IMR-90 (cell line): ENCODE data around the gene RAP1GAP2. TPM values are rescaled to one million over a fixed set of nuclear protein-coding genes. Genes with fewer than 3 reads are reported as not detected.

Experiments used
- ATAC-seq: fragments of 200-7000 bp; cut with Tn5 transposase; 2 replicates; pipeline ENCODE4 v1.9.1; 2020; ENCODE audit warnings: low read depth, mild to moderate bottlenecking, moderate library complexity
- BruUV-seq: library from RNA; stranded (reverse); fragments of 400-500 nt; replicated peaks from 2 replicates; lab custom pipeline; 2021; lab: Mats Ljungman, UMichigan
- CTCF ChIA-PET: fragments of 300-600 bp; formaldehyde crosslinking; extraction: SDS; loops from one replicate; lab custom pipeline; 2021; ENCODE audit warnings: antibody characterized with exemption; lab: Yijun Ruan, JAX
- POLR2A ChIA-PET: fragments of 300-600 bp; sonication (Branson Sonifier 250); formaldehyde crosslinking; loops from one replicate; lab custom pipeline; 2022; ENCODE audit warnings: antibody characterized with exemption; ENCODE audit not compliant: unreplicated experiment; lab: Charles Lee
- DNase-seq: peaks from one replicate; pipeline ENCODE4 v3.0.0; 2013
- H2AFZ ChIP-seq: replicated peaks from 2 replicates; pipeline ENCODE3; 2013; ENCODE audit warnings: low read length, mild to moderate bottlenecking; ENCODE audit not compliant: poor library complexity
- H2AK5ac ChIP-seq: 2 replicates; pipeline ENCODE4 v1.6.1; 2013; ENCODE audit warnings: low read depth, low read length, inconsistent platforms
- H2AK9ac ChIP-seq: replicated peaks from 2 replicates; pipeline ENCODE3; 2013; ENCODE audit warnings: mild to moderate bottlenecking, low read depth, low read length, moderate library complexity; ENCODE audit not compliant: poor library complexity
- H2BK120ac ChIP-seq: 2 replicates; pipeline ENCODE4 v1.6.1; 2013; ENCODE audit warnings: low read depth, low read length, inconsistent platforms
- H2BK15ac ChIP-seq: 3 replicates; pipeline ENCODE4 v1.6.1; 2013; ENCODE audit warnings: low read depth, low read length, inconsistent platforms
- H2BK20ac ChIP-seq: 2 replicates; pipeline ENCODE4 v1.6.1; 2013; ENCODE audit warnings: low read depth, mild to moderate bottlenecking, inconsistent platforms, low read length, moderate library complexity
- H2BK5ac ChIP-seq: 2 replicates; pipeline ENCODE4 v1.6.1; 2013; ENCODE audit warnings: mild to moderate bottlenecking, low read depth, low read length, inconsistent platforms; ENCODE audit not compliant: poor library complexity, severe bottlenecking
- H3K14ac ChIP-seq: replicated peaks from 2 replicates; pipeline ENCODE4 v1.6.1; 2013; ENCODE audit warnings: low read depth, low read length, inconsistent platforms
- H3K18ac ChIP-seq: 2 replicates; pipeline ENCODE4 v1.6.1; 2013; ENCODE audit warnings: low read depth, low read length, control low read depth
- H3K23ac ChIP-seq: 2 replicates; pipeline ENCODE4 v1.6.1; 2013; ENCODE audit warnings: low read depth, low read length, inconsistent platforms
- H3K27ac ChIP-seq: 2 replicates; pipeline ENCODE4 v1.5.1; 2013; ENCODE audit warnings: mild to moderate bottlenecking, control low read depth, low read length; ENCODE audit not compliant: insufficient read depth
- H3K27me3 ChIP-seq: 2 replicates; pipeline ENCODE4 v1.6.1; 2013; ENCODE audit warnings: low read length; ENCODE audit not compliant: control insufficient read depth, insufficient read depth
- H3K36me3 ChIP-seq: 2 replicates; pipeline ENCODE4 v1.6.1; 2013; ENCODE audit warnings: low read length, mixed read lengths; ENCODE audit not compliant: control insufficient read depth, insufficient read depth
- H3K4ac ChIP-seq: 2 replicates; pipeline ENCODE4 v1.6.1; 2013; ENCODE audit warnings: low read depth, low read length, inconsistent platforms
- H3K4me1 ChIP-seq: 2 replicates; pipeline ENCODE4 v1.6.1; 2013; ENCODE audit warnings: low read length, mixed read lengths; ENCODE audit not compliant: control insufficient read depth, insufficient read depth
- H3K4me2 ChIP-seq: 2 replicates; pipeline ENCODE4 v1.6.1; 2013; ENCODE audit warnings: low read depth, mild to moderate bottlenecking, control low read depth, low read length, moderate library complexity
- H3K4me3 ChIP-seq: 2 replicates; pipeline ENCODE4 v1.5.1; 2013; ENCODE audit warnings: low read depth, mild to moderate bottlenecking, control low read depth, low read length, moderate library complexity; ENCODE audit not compliant: insufficient read depth
- H3K56ac ChIP-seq: 2 replicates; pipeline ENCODE4 v1.6.1; 2013; ENCODE audit warnings: low read length, inconsistent platforms; ENCODE audit not compliant: insufficient read depth; ENCODE audit errors: extremely low read depth
- H3K79me1 ChIP-seq, 2 experiments: 2 replicates each; pipeline ENCODE4 v1.6.1; 2013; ENCODE audit warnings: low read length in 2 of 2, inconsistent platforms in 1 of 2, low read depth in 1 of 2
- H3K9ac ChIP-seq: 2 replicates; pipeline ENCODE4 v1.6.1; 2013; ENCODE audit warnings: low read depth, low read length, control low read depth
- H3K9me1 ChIP-seq: 2 replicates; pipeline ENCODE4 v1.6.1; 2013; ENCODE audit warnings: low read length, inconsistent platforms; ENCODE audit not compliant: insufficient read depth
- H3K9me3 ChIP-seq: 2 replicates; pipeline ENCODE4 v1.6.1; 2013; ENCODE audit warnings: low read length; ENCODE audit not compliant: control insufficient read depth, insufficient read depth
- H4K20me1 ChIP-seq: 2 replicates; pipeline ENCODE4 v1.6.1; 2013; ENCODE audit warnings: low read length, inconsistent platforms; ENCODE audit not compliant: insufficient read depth
- H4K5ac ChIP-seq: 2 replicates; pipeline ENCODE4 v1.6.1; 2013; ENCODE audit warnings: mild to moderate bottlenecking, low read depth, low read length, control low read depth
- H4K8ac ChIP-seq, 2 experiments: 2 replicates each; pipeline ENCODE4 v1.6.1; 2013; ENCODE audit warnings: low read depth in 2 of 2, low read length in 2 of 2, control low read depth in 1 of 2, inconsistent platforms in 1 of 2
- H4K91ac ChIP-seq: 2 replicates; pipeline ENCODE4 v1.6.1; 2013; ENCODE audit warnings: low read depth, low read length, inconsistent platforms; ENCODE audit not compliant: insufficient read depth
- CEBPB ChIP-seq: IDR thresholded peaks from 2 replicates; pipeline ENCODE4 v1.6.1; 2012; ENCODE audit warnings: low read depth, low read length, improper control_type of control experiment
- CHD1 ChIP-seq: IDR thresholded peaks from 2 replicates; pipeline ENCODE4 v1.6.1; 2012; ENCODE audit warnings: low read depth, low read length, improper control_type of control experiment
- CTCF ChIP-seq: conservative IDR thresholded peaks from 2 replicates; pipeline ENCODE4 v1.5.1; 2012; ENCODE audit warnings: mild to moderate bottlenecking, low read depth, low read length, improper control_type of control experiment
- MAFK ChIP-seq: IDR thresholded peaks from 2 replicates; pipeline ENCODE4 v1.6.1; 2012; ENCODE audit warnings: low read depth, low read length, improper control_type of control experiment
- MAZ ChIP-seq: IDR thresholded peaks from 2 replicates; pipeline ENCODE4 v1.6.1; 2012; ENCODE audit warnings: low read depth, mild to moderate bottlenecking, low read length, improper control_type of control experiment, moderate library complexity, borderline replicate concordance
- MXI1 ChIP-seq: IDR thresholded peaks from 2 replicates; pipeline ENCODE4 v1.6.1; 2012; ENCODE audit warnings: low read depth, mild to moderate bottlenecking, low read length, moderate library complexity, borderline replicate concordance
- POLR2A ChIP-seq: IDR thresholded peaks from 2 replicates; pipeline ENCODE4 v1.6.1; 2012; ENCODE audit warnings: mild to moderate bottlenecking, low read depth, low read length
- RAD21 ChIP-seq: IDR thresholded peaks from 2 replicates; pipeline ENCODE4 v1.6.1; 2012; ENCODE audit warnings: low read length, improper control_type of control experiment
- RCOR1 ChIP-seq: IDR thresholded peaks from 2 replicates; pipeline ENCODE4 v1.6.1; 2012; ENCODE audit warnings: mild to moderate bottlenecking, low read length, improper control_type of control experiment; ENCODE audit not compliant: insufficient replicate concordance
- RFX5 ChIP-seq: IDR thresholded peaks from 2 replicates; pipeline ENCODE4 v1.8.0; 2012; ENCODE audit warnings: low read depth, mild to moderate bottlenecking, low read length, moderate library complexity
- WGBS, 2 experiments: methylation state at CpG; one replicate each; pipeline versions ENCODE4 v1.1.5 to v1.1.7; 2013; ENCODE audit warnings: missing lambda C conversion rate in 2 of 2; ENCODE audit not compliant: insufficient read length in 1 of 2; ENCODE audit errors: extremely low coverage in 2 of 2; 5-methylcytosine and 5-hydroxymethylcytosine counted together
- dilution Hi-C: fragments of 300-500 bp; cut with HindIII; formaldehyde crosslinking; loops from one replicate; pipeline ENCODE4 v1.14.3; 2018; ENCODE audit warnings: low sequenced_read_pairs; ENCODE audit not compliant: unreplicated experiment
- in situ Hi-C: fragments of 300-500 bp; cut with MboI; formaldehyde crosslinking; loops from 3 replicates; pipeline ENCODE4 v1.14.3; 2019; ENCODE audit warnings: low sequenced_read_pairs, inconsistent platforms, mixed read lengths
- intact Hi-C: fragments of 100-400 bp; cut with micrococcal nuclease; formaldehyde crosslinking; loops from 2 replicates; pipeline ENCODE4 v1.10.0; 2022
- polyA plus RNA-seq, 3 experiments: library from polyadenylated mRNA; depleted of rRNA; stranded (reverse); fragments of >200 nt; gene quantifications; 2 replicates each; pipeline ENCODE4 v1.2.3, GENCODE V29; 2012; ENCODE audit warnings: low replicate concordance in 1 of 3
- total RNA-seq: library from RNA; depleted of rRNA; stranded (reverse); fragments of >200 nt; gene quantifications from 2 replicates; pipeline ENCODE4 v1.2.3, GENCODE V29; 2012

The RAP1GAP2 gene
- total and polyA plus RNA-seq, 2 of the 4 experiments (the other 2 are of a cell fraction): 5.7 to 7.5 TPM

GRCh38 chr17:2952174-2952845 lies 156.1 kb downstream of the RAP1GAP2 start:
- no peak overlapping the region for H4K5ac ChIP-seq

More at GRCh38 chr17:2952174-2952845, 156.1 kb downstream of the RAP1GAP2 start:
- H3K27ac ChIP-seq: no peak overlapping the region
- TF ChIP-seq MXI1 (no peak), CEBPB (no peak), RCOR1 (no peak), CHD1 (no peak), POLR2A (no peak), MAFK (no peak), RAD21 (no peak), MAZ (no peak), CTCF (no peak), RFX5 (no peak)
- no peak overlapping the region for H3K56ac ChIP-seq
- H2AFZ ChIP-seq: no peak overlapping the region
- no peak overlapping the region for H2AK9ac ChIP-seq
- H2AK5ac ChIP-seq: no peak overlapping the region
- H3K4ac ChIP-seq: no peak overlapping the region; the same call in 1 of the 2 replicates
- no peak overlapping the region for H2BK5ac ChIP-seq
- no peaks in the 10 kb centered on the region for H3K9me3 ChIP-seq
- H4K91ac ChIP-seq: no peak overlapping the region
- H3K14ac ChIP-seq: no peak overlapping the region
- 94% methylated on average over 3 of the region's 8 CpGs; no CpG with 5 or more reads in 1 of the 2 experiments for WGBS, 2 experiments
- no peaks in the 10 kb centered on the region for H3K27me3 ChIP-seq
- no peak overlapping the region for H2BK120ac ChIP-seq
- no peak overlapping the region for H4K8ac ChIP-seq
- peaks cover 3 to 10% of the 10 kb centered on the region in 2 experiments; a peak in 2 of 4 replicates for H3K79me1 ChIP-seq
- ATAC-seq: no peak
- H3K9ac ChIP-seq: no peak overlapping the region
- intact Hi-C loops: no loop called here
- H3K23ac ChIP-seq: no peak overlapping the region
- POLR2A ChIA-PET: no interaction called here
- H3K9me1 ChIP-seq: peaks cover 8% of the 10 kb centered on the region
- no peak overlapping the region for H2BK15ac ChIP-seq
- H4K20me1 ChIP-seq: no peaks in the 10 kb centered on the region
- BruUV-seq: no TSS peak
- H2BK20ac ChIP-seq: 0 out of 2 replicates have a peak overlapping the region, but pooled peaks have one; percentile 18
- in situ Hi-C loops: no loop called here
- dilution Hi-C loops: no loop called here
- no peak overlapping the region for H3K4me2 ChIP-seq
- CTCF ChIA-PET: no interaction called here
- no peaks in the 10 kb centered on the region for H3K36me3 ChIP-seq
- no peak for DNase-seq
- H3K4me3 ChIP-seq: no peak overlapping the region
- H3K18ac ChIP-seq: no peak overlapping the region
- peaks cover 6% of the 10 kb centered on the region; the same call in 1 of the 2 replicates for H3K4me1 ChIP-seq
